Adrenal gland (tissue), 12 donors: ENCODE results near the gene ZBTB32. TPM values are rescaled to one million over a fixed set of nuclear protein-coding genes. Genes with fewer than 3 reads are reported as not detected.
A peak's percentile ranks its signal among the peaks of the same experiment; 100 is the strongest.

Source experiments
- DNase-seq, 7 donors: peaks; one replicate each; pipeline ENCODE4 v3.0.0-alpha.2; 2019 to 2020
- H3K27ac ChIP-seq, 5 donors: fragments of 200-600 bp; sonication (generic) in 4 of 5; 1 replicate in 3 of 5; 2 replicates in 2 of 5; pipeline versions ENCODE4 v1.5.1 to v1.8.0; 2016 to 2020; ENCODE audit warnings: mild to moderate bottlenecking in 1 of 5
- H3K27me3 ChIP-seq: fragments of 200-600 bp; 2 replicates; pipeline ENCODE4 v1.8.0; 2021
- H3K36me3 ChIP-seq, 2 donors: fragments of 200-600 bp; replicated peaks in 1 of 2; 1 replicate in 1 of 2; 2 replicates in 1 of 2; pipeline versions ENCODE4 v1.5.1 to v1.8.0; 2018 to 2022
- H3K4me1 ChIP-seq, 2 donors: fragments of 200-600 bp; replicated peaks in 1 of 2; 1 replicate in 1 of 2; 2 replicates in 1 of 2; pipeline versions ENCODE4 v1.5.1 to v1.8.0; 2018 to 2021
- H3K4me3 ChIP-seq, 4 donors: fragments of 200-600 bp; sonication (generic) in 3 of 4; one replicate each; pipeline ENCODE4 v1.5.1; 2016 to 2018
- H3K9me3 ChIP-seq, 3 donors: fragments of 200-600 bp; sonication (generic) in 1 of 3; replicated peaks in 1 of 3; 1 replicate in 2 of 3; 2 replicates in 1 of 3; pipeline versions ENCODE4 v1.5.1 to v1.8.0; 2016 to 2021
- CTCF ChIP-seq, 6 experiments: fragments of 450-650 bp in 4 of 6; fragments of 200-600 bp in 2 of 6; sonication (generic) in 1 of 6; IDR thresholded peaks; 1 replicate in 5 of 6; 2 replicates in 1 of 6; pipeline versions ENCODE4 v1.5.1 to v1.8.0; 2016 to 2021; ENCODE audit warnings: antibody characterized with exemption in 6 of 6, mild to moderate bottlenecking in 2 of 6, moderate library complexity in 1 of 6
- POLR2A ChIP-seq, 2 donors: fragments of 450-650 bp; IDR thresholded peaks; one replicate each; pipeline ENCODE4 v1.6.1; 2017; ENCODE audit warnings: antibody characterized with exemption in 2 of 2, mild to moderate bottlenecking in 2 of 2, moderate library complexity in 1 of 2
- WGBS, 4 donors: extraction: QIAGEN DNeasy Blood & Tissue Kit in 2 of 4; methylation state at CpG; one replicate each; pipeline versions ENCODE4 v1.1.5 to v1.1.7; 2013 to 2017; 5-methylcytosine and 5-hydroxymethylcytosine counted together
- intact Hi-C, 2 donors: fragments of 100-400 bp; cut with DNase I; formaldehyde crosslinking; loops; one replicate each; pipeline versions ENCODE4 v1.14.1 to v1.15.0; 2022 to 2023
- polyA plus RNA-seq, 3 donors: library from polyadenylated mRNA; stranded (reverse); fragments of 200-250 nt in 2 of 3; fragments of 350-450 nt in 1 of 3; fragmentation: Illumina TruSeq in 1 of 3; extraction: RNeasy Lipid Tissue Mini Kit (QIAGEN cat#74804) in 1 of 3; gene quantifications; one replicate each; pipeline ENCODE4 v1.2.3, GENCODE V29; 2013 to 2014
- total RNA-seq, 9 donors: library from RNA; depleted of rRNA in 4 of 9; stranded (reverse); fragments of >200 nt in 4 of 9; fragments of 120-200 nt in 1 of 9; fragmentation: NEBNext Ultra II Directional in 1 of 9; extraction: Animal tissue kit (Norgen Biotek cat#: 25700) in 1 of 9; gene quantifications; one replicate each; pipeline versions ENCODE4 v1.1.0 to v1.2.4, GENCODE V29; 2013 to 2023
- donor health status: healthy with polysubstance abuse.
- donor health status: Bipolar disorder and iron deficiency.
- donor health status: DM: yes; HTN: yes; CAD: no.
- donor health status: DM: no; HTN: no; CAD: no.
- donor health status: DM: no; HTN: no; CAD: no.
- donor health status: DM: yes; HTN: yes; CAD: no.

The ZBTB32 gene
- total and polyA plus RNA-seq, 12 donors, result 0.27 to 0.40 (median 0.38) TPM; not detected in 9

- Histone ChIP-seq H3K36me3 (peaks cover 0 to 19% of the 10 kb centered on the region in 2 donors), H3K27me3 (no peaks in the 10 kb centered on the region), H3K27ac (no peak overlapping the region), H3K4me3 (no peak overlapping the region), H3K4me1 (peaks cover 32 to 35% of the 10 kb centered on the region in 2 donors), H3K9me3 (no peaks in the 10 kb centered on the region)
- WGBS, 4 donors, result 86 to 100% (median 90%) methylated on average over 2 of the region's 2 CpGs
- peak in 1 of 7 donors; percentile 18 for DNase-seq
- TF ChIP-seq POLR2A (IDR thresholded peaks at IDR 0.05), result no peak
- no peak for TF ChIP-seq CTCF (IDR thresholded peaks at IDR 0.05)
- intact Hi-C loops, result no loop called here
Observed at GRCh38 chr19:35759697-35760096, 55.3 kb downstream of the ZBTB32 start.

GRCh38 chr19:35760711-35761349 lies 56.5 kb downstream of the ZBTB32 start:
- WGBS, 4 donors, result 79 to 92% (median 81%) methylated on average over 4 of the region's 4 CpGs
- Histone ChIP-seq H3K4me1 (peaks cover 24 to 32% of the 10 kb centered on the region in 2 donors), H3K27ac (no peak overlapping the region), H3K4me3 (no peak overlapping the region), H3K27me3 (no peaks in the 10 kb centered on the region), H3K9me3 (no peaks in the 10 kb centered on the region), H3K36me3 (peaks cover 0 to 19% of the 10 kb centered on the region in 2 donors)
- intact Hi-C loops, result no loop called here
- DNase-seq, result peak in 1 of 7 donors; percentile 44
- TF ChIP-seq POLR2A (IDR thresholded peaks at IDR 0.05), result no peak
- TF ChIP-seq CTCF (IDR thresholded peaks at IDR 0.05), result no peak

- Histone ChIP-seq H3K4me1 (peaks cover 0 to 11% of the 10 kb centered on the region in 2 donors), H3K4me3 (no peak overlapping the region), H3K27me3 (no peaks in the 10 kb centered on the region), H3K36me3 (peaks cover 0 to 19% of the 10 kb centered on the region in 2 donors), H3K27ac (no peak overlapping the region), H3K9me3 (no peaks in the 10 kb centered on the region)
- 89 to 91% (median 90%) methylated on average over 16 to 17 of the region's 17 CpGs for WGBS, 4 donors
- TF ChIP-seq CTCF (IDR thresholded peaks at IDR 0.05), result no peak
- intact Hi-C loops, result no loop called here
- no peak for DNase-seq
Observed at GRCh38 chr19:35764432-35765315, 60.3 kb downstream of the ZBTB32 start.

Other genes with a start within 250 kb of the ZBTB32 start
- gene KRTDAP, start 214.1 kb upstream of the ZBTB32 start, total RNA-seq, result not detected
- gene KRTDAP, start 214.1 kb upstream of the ZBTB32 start, polyA plus RNA-seq, result not detected
- 10 to 100 TPM in 5 of 9 donors, 1 to 10 TPM in 4; 2.7 to 39.4 (median 17.1) TPM for gene DMKN, start 190.9 kb upstream of the ZBTB32 start, total RNA-seq
- 10 to 100 TPM; 29.3 to 70.5 (median 63.2) TPM for gene DMKN, start 190.9 kb upstream of the ZBTB32 start, polyA plus RNA-seq
- not detected for gene SBSN, start 176.2 kb upstream of the ZBTB32 start, total RNA-seq
- under 1 TPM in 1 of 3 donors, not detected in 2; 0.77 TPM for gene SBSN, start 176.2 kb upstream of the ZBTB32 start, polyA plus RNA-seq
- not detected for gene GAPDHS, start 171.1 kb upstream of the ZBTB32 start, total RNA-seq
- not detected for gene GAPDHS, start 171.1 kb upstream of the ZBTB32 start, polyA plus RNA-seq
- gene TMEM147, start 158.9 kb upstream of the ZBTB32 start, total RNA-seq, result 100 to 1,000 TPM; 139 to 261 (median 173) TPM
- 100 to 1,000 TPM in 2 of 3 donors, 10 to 100 TPM in 1; 86.5 to 215 (median 188) TPM for gene TMEM147, start 158.9 kb upstream of the ZBTB32 start, polyA plus RNA-seq
- gene ATP4A, start 140.9 kb upstream of the ZBTB32 start, total RNA-seq, result 10 to 100 TPM in 3 of 9 donors, 1 to 10 TPM in 6; 2.2 to 60.4 (median 7.3) TPM
- 10 to 100 TPM in 1 of 3 donors, 1 to 10 TPM in 2; 6.5 to 63.5 (median 7.6) TPM for gene ATP4A, start 140.9 kb upstream of the ZBTB32 start, polyA plus RNA-seq
- under 1 TPM in 2 of 9 donors, not detected in 7; 0.61 to 0.81 TPM for gene PMIS2, start 118.4 kb upstream of the ZBTB32 start, total RNA-seq
- not detected for gene PMIS2, start 118.4 kb upstream of the ZBTB32 start, polyA plus RNA-seq
- gene HAUS5, start 91.8 kb upstream of the ZBTB32 start, total RNA-seq, result 10 to 100 TPM in 5 of 9 donors, 1 to 10 TPM in 4; 6.2 to 22.4 (median 10.3) TPM
- 10 to 100 TPM in 2 of 3 donors, 1 to 10 TPM in 1; 5.2 to 38.2 (median 20.7) TPM for gene HAUS5, start 91.8 kb upstream of the ZBTB32 start, polyA plus RNA-seq
- gene RBM42, start 75.5 kb upstream of the ZBTB32 start, total RNA-seq, result 10 to 100 TPM; 42.6 to 92.9 (median 74.6) TPM
- 100 to 1,000 TPM in 1 of 3 donors, 10 to 100 TPM in 2; 23.9 to 107 (median 80.7) TPM for gene RBM42, start 75.5 kb upstream of the ZBTB32 start, polyA plus RNA-seq
- 1 to 10 TPM in 6 of 9 donors, under 1 TPM in 1, not detected in 2; 0.96 to 2.6 (median 2.1) TPM for gene ETV2, start 62.8 kb upstream of the ZBTB32 start, total RNA-seq
- gene ETV2, start 62.8 kb upstream of the ZBTB32 start, polyA plus RNA-seq, result 1 to 10 TPM in 2 of 3 donors, under 1 TPM in 1; 0.38 to 5.3 (median 5.0) TPM
- 100 to 1,000 TPM; 289 to 694 (median 493) TPM for gene COX6B1, start 56.2 kb upstream of the ZBTB32 start, total RNA-seq
- gene COX6B1, start 56.2 kb upstream of the ZBTB32 start, polyA plus RNA-seq, result 1,000 to 10,000 TPM in 2 of 3 donors, 100 to 1,000 TPM in 1; 626 to 1,985 (median 1,187) TPM
- gene UPK1A, start 38.0 kb upstream of the ZBTB32 start, total RNA-seq, result not detected
- 1 to 10 TPM in 1 of 3 donors, not detected in 2; 1.2 TPM for gene UPK1A, start 38.0 kb upstream of the ZBTB32 start, polyA plus RNA-seq
- 10 to 100 TPM in 8 of 9 donors, 1 to 10 TPM in 1; 6.6 to 41.8 (median 19.8) TPM for gene KMT2B, start 13.4 kb downstream of the ZBTB32 start, total RNA-seq
- gene KMT2B, start 13.4 kb downstream of the ZBTB32 start, polyA plus RNA-seq, result 10 to 100 TPM; 10.1 to 97.3 (median 70.3) TPM
- 10 to 100 TPM in 6 of 9 donors, 1 to 10 TPM in 3; 4.9 to 35.3 (median 13.8) TPM for gene IGFLR1, start 37.9 kb downstream of the ZBTB32 start, total RNA-seq
- 10 to 100 TPM in 2 of 3 donors, 1 to 10 TPM in 1; 5.3 to 32.3 (median 21.5) TPM for gene IGFLR1, start 37.9 kb downstream of the ZBTB32 start, polyA plus RNA-seq
- 10 to 100 TPM; 14.8 to 55.0 (median 32.7) TPM for gene U2AF1L4, start 40.9 kb downstream of the ZBTB32 start, total RNA-seq
- 100 to 1,000 TPM in 2 of 3 donors, 10 to 100 TPM in 1; 30.3 to 255 (median 104) TPM for gene U2AF1L4, start 40.9 kb downstream of the ZBTB32 start, polyA plus RNA-seq
- 100 to 1,000 TPM in 1 of 9 donors, 10 to 100 TPM in 8; 29.5 to 149 (median 71.0) TPM for gene PSENEN, start 41.1 kb downstream of the ZBTB32 start, total RNA-seq
- 100 to 1,000 TPM in 2 of 3 donors, 10 to 100 TPM in 1; 93.1 to 230 (median 174) TPM for gene PSENEN, start 41.1 kb downstream of the ZBTB32 start, polyA plus RNA-seq
- gene LIN37, start 44.0 kb downstream of the ZBTB32 start, total RNA-seq, result 10 to 100 TPM in 8 of 9 donors, 1 to 10 TPM in 1; 6.0 to 28.2 (median 12.5) TPM
- 100 to 1,000 TPM in 1 of 3 donors, 10 to 100 TPM in 2; 11.3 to 137 (median 75.9) TPM for gene LIN37, start 44.0 kb downstream of the ZBTB32 start, polyA plus RNA-seq
- gene HSPB6, start 52.5 kb downstream of the ZBTB32 start, total RNA-seq, result 100 to 1,000 TPM in 7 of 9 donors, 10 to 100 TPM in 2; 21.1 to 431 (median 164) TPM
- 100 to 1,000 TPM; 524 to 932 (median 718) TPM for gene HSPB6, start 52.5 kb downstream of the ZBTB32 start, polyA plus RNA-seq
- 10 to 100 TPM in 5 of 9 donors, 1 to 10 TPM in 4; 4.4 to 18.5 (median 10.2) TPM for gene PROSER3, start 53.6 kb downstream of the ZBTB32 start, total RNA-seq
- gene PROSER3, start 53.6 kb downstream of the ZBTB32 start, polyA plus RNA-seq, result 10 to 100 TPM in 2 of 3 donors, 1 to 10 TPM in 1; 7.0 to 27.3 (median 14.7) TPM
- gene ARHGAP33, start 71.0 kb downstream of the ZBTB32 start, total RNA-seq, result 10 to 100 TPM in 3 of 9 donors, 1 to 10 TPM in 5, under 1 TPM in 1; 0.54 to 30.9 (median 5.4) TPM
- 10 to 100 TPM in 2 of 3 donors, 1 to 10 TPM in 1; 1.2 to 90.3 (median 27.9) TPM for gene ARHGAP33, start 71.0 kb downstream of the ZBTB32 start, polyA plus RNA-seq
- under 1 TPM in 1 of 9 donors, not detected in 8; 0.46 TPM for gene PRODH2, start 108.3 kb downstream of the ZBTB32 start, total RNA-seq
- gene PRODH2, start 108.3 kb downstream of the ZBTB32 start, polyA plus RNA-seq, result under 1 TPM in 1 of 3 donors, not detected in 2; 0.07 TPM
- gene NPHS1, start 147.9 kb downstream of the ZBTB32 start, total RNA-seq, result under 1 TPM in 1 of 9 donors, not detected in 8; 0.31 TPM
- gene NPHS1, start 147.9 kb downstream of the ZBTB32 start, polyA plus RNA-seq, result not detected
- under 1 TPM in 4 of 9 donors, not detected in 5; 0.06 to 0.32 (median 0.11) TPM for gene KIRREL2, start 152.4 kb downstream of the ZBTB32 start, total RNA-seq
- gene KIRREL2, start 152.4 kb downstream of the ZBTB32 start, polyA plus RNA-seq, result under 1 TPM; 0.03 to 0.24 (median 0.15) TPM
- gene APLP1, start 164.0 kb downstream of the ZBTB32 start, total RNA-seq, result 10 to 100 TPM in 4 of 9 donors, 1 to 10 TPM in 5; 1.0 to 68.7 (median 8.6) TPM
- gene APLP1, start 164.0 kb downstream of the ZBTB32 start, polyA plus RNA-seq, result 100 to 1,000 TPM in 1 of 3 donors, 10 to 100 TPM in 2; 77.4 to 278 (median 89.7) TPM
- gene NFKBID, start 196.0 kb downstream of the ZBTB32 start, total RNA-seq, result 10 to 100 TPM in 2 of 9 donors, 1 to 10 TPM in 7; 1.7 to 10.8 (median 6.7) TPM
- 10 to 100 TPM in 2 of 3 donors, 1 to 10 TPM in 1; 1.5 to 18.9 (median 14.7) TPM for gene NFKBID, start 196.0 kb downstream of the ZBTB32 start, polyA plus RNA-seq
- gene HCST, start 198.0 kb downstream of the ZBTB32 start, total RNA-seq, result 10 to 100 TPM in 5 of 9 donors, 1 to 10 TPM in 3, not detected in 1; 3.1 to 24.3 (median 10.3) TPM
- 10 to 100 TPM in 2 of 3 donors, 1 to 10 TPM in 1; 2.8 to 97.2 (median 41.4) TPM for gene HCST, start 198.0 kb downstream of the ZBTB32 start, polyA plus RNA-seq
- 100 to 1,000 TPM in 7 of 9 donors, 10 to 100 TPM in 2; 11.8 to 323 (median 138) TPM for gene TYROBP, start 203.7 kb downstream of the ZBTB32 start, total RNA-seq
- gene TYROBP, start 203.7 kb downstream of the ZBTB32 start, polyA plus RNA-seq, result 100 to 1,000 TPM in 2 of 3 donors, 10 to 100 TPM in 1; 83.9 to 291 (median 290) TPM
- 10 to 100 TPM in 7 of 9 donors, 1 to 10 TPM in 2; 1.7 to 23.3 (median 15.5) TPM for gene LRFN3, start 231.8 kb downstream of the ZBTB32 start, total RNA-seq
- gene LRFN3, start 231.8 kb downstream of the ZBTB32 start, polyA plus RNA-seq, result 1 to 10 TPM; 3.7 to 8.4 (median 7.1) TPM